GM19023 (cell line): Measurements from ENCODE around the gene SRSF5.
"Not testable (repeated sequence)": the region's sequence is repeated elsewhere in the genome, so short reads cannot be mapped to it uniquely, and the experiment has no call there.

Source experiments
- ATAC-seq: cut with Tn5 transposase; IDR thresholded peaks from one replicate; pipeline ENCODE4 v1.9.1; 2021; ENCODE audit warnings: mild to moderate bottlenecking, moderate library complexity; ENCODE audit not compliant: unreplicated experiment

Gene SRSF5

DNA sequence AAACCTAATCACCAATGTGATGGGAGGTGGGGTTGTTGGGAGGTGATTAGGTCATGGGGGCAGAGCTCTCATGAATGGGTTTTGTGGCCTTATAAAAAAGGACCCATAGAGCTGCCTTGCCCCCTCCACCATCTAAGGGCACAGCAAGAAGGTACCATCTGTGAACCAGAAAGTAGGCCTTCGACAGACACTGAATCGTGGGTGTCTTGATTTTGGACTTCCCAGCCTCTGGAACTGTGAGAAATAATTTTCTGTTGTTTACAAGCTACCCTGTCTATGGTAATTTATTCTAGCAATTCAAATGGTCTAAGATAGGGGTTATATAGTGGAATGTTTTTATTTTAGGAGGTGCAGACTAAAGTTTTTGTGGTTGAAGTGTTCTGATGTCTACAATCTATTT lies 38.0 kb downstream of the SRSF5 start:
- no peak for ATAC-seq

DNA sequence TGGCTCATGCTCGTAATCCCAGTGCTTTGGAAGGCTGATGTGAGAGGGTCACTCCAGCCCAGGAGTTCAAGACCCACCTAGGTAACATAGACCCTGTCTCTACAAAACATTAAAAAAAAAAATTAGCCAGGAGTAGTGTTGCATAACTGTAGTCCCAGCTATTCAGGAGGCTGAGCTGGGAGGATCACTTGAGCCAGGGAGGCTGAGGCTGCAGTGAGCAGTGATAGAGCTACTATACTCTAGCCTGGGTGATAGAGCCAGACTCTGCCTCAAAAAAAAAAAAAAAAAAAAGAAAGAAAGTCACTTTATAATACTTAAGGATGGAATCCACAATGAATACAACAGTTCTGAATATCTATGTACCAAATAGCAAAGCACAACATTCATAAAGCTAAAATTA lies 40.2 kb downstream of the SRSF5 start:
- ATAC-seq = no peak

DNA sequence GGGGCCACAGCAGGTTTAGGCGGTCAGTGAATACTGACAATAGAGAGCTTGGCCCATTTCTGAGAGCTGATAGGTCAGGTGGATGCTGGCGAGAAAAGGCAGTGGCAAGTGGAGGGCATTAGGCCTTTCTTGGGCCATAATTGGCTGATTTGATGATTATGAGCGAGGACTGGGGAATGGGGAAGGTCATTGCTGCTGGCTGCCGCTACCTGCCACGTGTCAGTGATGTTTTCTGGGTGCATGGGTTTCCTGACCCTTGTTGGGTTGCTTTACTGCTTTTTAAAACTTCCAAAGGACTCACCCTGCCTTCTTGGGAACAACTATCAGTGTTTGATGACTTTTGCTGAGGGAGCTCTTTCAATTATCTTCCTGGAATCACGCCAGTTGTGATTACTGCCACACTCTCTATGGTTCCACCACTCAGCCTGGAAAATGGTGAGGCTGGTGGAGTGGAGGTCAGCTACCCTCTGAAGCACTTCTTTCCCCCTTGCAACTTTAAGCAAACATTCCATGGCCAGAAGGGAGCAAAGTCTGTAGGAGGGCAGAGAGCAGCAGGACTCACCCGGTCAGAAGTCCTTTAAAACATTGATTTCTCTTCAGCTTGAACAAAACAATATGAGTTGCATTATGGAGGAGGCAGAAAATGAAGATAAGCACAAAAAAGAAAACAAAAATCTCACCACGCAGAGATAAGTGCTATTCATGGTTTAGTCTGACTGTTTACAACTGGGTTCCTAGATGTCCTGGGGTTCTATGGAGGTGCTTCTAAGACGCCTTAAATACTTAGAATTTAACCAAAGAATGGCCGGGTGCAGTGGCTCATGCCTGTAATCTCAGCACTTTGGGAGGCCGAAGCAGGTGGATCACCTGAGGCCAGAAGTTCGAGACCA lies 42.2 kb downstream of the SRSF5 start:
- no peak for ATAC-seq

DNA sequence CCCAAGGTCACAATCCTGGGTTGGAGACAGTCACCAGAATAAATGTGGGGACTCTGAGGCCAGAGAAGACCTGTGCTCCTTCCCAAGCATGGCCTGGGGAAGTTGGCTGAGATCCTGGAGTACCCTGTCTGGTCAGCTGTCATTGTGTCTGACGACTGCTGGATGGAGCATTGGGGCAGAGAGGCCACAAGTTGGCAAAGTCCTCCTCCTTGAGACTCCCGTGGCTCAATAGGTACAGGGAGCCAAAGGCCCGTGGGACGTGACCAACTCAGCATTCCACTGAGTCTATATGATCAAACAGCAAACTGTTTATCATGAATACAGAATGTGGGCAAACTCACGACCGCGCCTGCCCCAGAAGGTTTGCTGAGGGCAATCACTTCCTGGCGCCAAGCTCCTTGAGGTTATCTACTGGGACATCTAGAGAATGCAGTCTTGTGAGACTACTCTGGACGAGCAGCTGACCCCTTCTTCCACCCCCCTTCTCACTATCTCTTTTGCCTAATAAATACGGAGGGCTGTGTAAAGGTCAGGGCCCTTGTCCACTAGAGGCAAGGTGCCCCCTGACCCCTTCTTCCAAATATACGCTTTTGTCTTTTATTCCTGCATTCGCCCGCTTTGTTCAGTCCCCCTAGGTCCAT lies 44.4 kb downstream of the SRSF5 start:
- no peak for ATAC-seq

DNA sequence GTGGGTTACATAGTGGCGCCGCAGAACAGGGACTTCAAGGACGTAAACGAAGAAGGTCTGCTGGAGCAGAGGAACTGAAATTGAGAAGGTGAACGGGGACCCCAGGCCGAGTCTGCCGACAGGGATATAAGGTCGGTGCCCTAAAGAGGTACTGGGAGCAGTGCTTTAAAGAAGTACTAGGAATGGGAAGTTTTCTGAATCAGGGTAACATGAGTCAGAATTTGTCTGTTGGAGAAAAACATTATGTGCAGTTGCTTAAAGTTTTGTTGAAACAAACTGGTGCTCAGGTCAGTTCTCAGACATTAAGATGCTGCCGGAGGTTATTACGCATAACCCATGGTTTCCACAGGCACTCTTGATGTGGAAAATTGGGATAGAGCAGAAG lies 44.9 kb downstream of the SRSF5 start:
- no peak for ATAC-seq

DNA sequence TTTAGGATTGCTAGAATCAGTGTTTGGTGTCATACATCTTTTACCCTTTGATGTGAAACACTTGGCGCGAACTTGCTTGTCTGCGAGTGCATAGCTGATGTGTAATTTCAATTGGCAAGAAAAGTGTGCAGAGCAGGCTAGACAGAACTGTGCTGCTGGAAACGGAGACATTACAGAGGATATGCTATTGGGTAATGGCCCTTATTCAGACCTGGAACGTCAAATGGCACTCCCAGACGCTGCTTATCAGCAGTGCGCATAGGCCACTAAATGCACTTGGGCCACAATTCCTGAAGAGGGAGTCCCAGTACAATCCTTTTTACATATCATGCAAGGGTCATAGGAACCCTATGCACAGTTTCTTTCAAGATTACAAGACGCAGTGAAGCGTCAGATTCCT lies 45.8 kb downstream of the SRSF5 start:
- no peak for ATAC-seq

DNA sequence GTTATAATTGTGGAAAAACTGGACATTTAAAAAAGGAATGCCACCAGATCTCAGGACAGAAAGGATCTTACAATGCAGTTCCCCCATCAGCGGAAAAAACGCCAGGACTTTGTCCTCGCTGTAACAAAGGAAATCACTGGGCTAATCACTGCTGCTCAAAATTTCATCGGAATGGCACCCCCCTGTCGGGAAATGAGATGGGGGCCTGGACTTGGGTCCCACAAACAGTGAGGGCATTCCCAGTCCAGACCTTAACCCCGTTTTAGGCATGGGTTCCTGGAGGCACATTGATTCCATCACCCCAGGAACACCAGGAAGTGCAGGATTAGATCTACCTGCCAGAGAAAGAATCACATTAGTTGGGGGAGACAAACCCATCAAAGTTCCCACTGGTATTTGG lies 46.4 kb downstream of the SRSF5 start:
- not testable (repeated sequence) for ATAC-seq

DNA sequence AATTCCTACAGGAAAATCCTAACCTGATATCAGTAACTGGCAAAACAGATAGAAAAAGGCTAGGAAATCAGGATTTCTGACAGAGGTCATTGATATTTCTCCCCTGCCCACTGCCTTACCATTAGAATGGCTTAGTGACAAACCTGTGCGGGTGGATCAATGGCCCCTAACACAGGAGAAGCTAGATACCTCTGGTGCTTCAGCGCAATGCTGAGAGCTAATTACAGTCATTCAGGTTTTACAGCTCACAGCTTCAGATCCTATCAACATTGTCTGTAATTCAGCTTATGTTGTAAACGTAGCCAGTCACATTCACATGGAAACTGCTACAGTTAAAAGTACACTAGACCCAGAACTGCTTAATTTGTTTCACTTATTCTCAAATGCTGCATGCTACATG lies 47.5 kb downstream of the SRSF5 start:
- ATAC-seq = no peak

DNA sequence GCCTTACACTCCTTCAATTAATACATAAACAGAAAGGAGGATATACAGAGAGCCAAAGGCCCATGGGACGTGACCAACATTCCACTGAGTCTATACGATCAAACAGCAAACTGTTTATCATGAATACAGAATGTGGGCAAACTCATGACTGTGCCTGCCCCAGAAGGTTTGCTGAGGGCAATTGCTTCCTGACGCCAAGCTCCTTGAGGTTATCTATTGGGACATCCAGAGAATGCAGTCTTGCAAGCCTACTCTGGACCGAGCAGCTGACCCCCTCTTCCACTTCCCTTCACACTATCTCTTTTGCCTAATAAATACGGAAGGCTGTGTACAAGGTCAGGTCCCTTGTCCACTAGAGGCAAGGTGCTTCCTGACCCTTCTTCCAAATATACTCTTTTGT lies 48.6 kb downstream of the SRSF5 start:
- ATAC-seq = no peak

DNA sequence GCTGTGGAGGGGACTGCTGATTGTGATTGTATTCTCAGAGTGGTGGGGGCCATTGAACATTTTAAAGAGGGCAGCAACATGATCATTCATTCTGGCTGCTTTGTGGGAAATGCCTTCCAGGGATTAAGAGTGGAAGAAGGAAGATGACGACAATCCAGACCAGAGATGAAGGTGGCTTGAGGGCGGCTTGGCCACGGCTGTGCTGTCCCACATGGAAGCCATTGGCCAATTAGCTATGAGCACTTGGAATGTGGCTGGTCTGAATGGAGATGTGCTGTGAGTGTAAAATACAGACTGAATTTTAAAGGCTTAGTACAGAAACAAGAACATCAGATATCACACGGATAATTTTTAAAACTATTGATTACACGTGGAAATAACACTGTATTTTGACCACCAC lies 49.3 kb downstream of the SRSF5 start:
- no peak for ATAC-seq

DNA sequence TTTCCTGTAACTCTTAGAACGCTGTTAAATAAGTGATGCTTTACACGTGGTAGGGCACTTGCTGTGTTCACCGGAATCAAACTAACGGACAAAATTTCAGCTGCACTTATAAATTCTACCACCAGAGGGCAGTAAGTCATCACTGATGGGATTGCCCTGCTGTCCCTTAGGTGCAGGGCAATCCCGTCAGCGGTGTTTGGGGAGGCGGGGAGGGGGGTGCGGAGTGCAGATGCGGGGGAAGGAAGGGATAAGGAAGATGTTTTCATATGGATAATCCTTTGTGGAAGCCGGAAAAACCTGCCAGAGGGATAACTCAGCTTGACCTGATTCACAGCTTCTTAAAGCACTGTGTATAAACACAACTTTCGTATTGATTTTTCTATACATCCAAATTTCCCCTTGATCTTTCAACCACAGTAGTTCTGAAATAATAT lies 51.8 kb downstream of the SRSF5 start:
- no peak for ATAC-seq

DNA sequence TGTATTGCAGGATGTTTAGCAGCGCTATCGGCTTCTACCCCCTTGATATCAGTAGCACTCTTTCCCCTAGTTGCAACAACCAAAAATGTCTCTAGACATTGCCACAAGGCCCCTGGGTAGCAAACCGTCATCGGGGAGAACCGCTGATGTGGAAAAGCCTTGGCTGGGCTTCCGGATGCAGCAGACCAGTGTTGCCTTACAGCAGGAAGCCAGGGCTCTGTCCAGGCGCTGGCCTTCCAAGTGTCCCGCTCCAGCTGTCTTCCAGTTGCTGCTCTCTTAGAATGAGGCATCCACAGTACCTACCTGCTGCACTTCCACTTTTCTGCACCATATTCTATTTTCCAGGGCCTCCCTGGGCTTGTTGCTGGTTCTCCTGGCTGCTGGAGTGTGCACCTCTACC lies 52.7 kb downstream of the SRSF5 start:
- ATAC-seq = no peak

DNA sequence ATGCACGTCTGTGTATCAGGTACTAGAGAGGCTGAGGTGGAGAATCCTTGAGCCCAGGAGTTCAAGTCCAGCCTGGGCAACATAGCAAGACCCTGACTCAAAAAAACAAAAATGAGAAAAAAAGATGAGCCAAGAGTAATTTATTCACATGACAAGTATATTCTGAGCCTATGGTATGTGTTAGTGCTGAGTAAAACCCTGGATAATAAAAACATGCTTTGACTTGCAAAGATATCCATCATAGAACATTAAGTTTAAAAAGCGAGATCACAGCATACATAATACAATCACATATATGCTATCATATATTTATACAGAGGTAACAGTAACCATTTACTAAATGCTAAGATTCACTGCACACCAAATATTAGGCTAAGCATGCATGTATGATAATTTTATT lies 54.0 kb downstream of the SRSF5 start:
- ATAC-seq = no peak
